Measurements from ENCODE around the gene MZF1. TPM values are rescaled to one million over a fixed set of nuclear protein-coding genes. Genes with fewer than 3 reads are reported as not detected.

MZF1 gene
- total RNA-seq, 1 donor from 2014 or later: 44.3 TPM

DNA sequence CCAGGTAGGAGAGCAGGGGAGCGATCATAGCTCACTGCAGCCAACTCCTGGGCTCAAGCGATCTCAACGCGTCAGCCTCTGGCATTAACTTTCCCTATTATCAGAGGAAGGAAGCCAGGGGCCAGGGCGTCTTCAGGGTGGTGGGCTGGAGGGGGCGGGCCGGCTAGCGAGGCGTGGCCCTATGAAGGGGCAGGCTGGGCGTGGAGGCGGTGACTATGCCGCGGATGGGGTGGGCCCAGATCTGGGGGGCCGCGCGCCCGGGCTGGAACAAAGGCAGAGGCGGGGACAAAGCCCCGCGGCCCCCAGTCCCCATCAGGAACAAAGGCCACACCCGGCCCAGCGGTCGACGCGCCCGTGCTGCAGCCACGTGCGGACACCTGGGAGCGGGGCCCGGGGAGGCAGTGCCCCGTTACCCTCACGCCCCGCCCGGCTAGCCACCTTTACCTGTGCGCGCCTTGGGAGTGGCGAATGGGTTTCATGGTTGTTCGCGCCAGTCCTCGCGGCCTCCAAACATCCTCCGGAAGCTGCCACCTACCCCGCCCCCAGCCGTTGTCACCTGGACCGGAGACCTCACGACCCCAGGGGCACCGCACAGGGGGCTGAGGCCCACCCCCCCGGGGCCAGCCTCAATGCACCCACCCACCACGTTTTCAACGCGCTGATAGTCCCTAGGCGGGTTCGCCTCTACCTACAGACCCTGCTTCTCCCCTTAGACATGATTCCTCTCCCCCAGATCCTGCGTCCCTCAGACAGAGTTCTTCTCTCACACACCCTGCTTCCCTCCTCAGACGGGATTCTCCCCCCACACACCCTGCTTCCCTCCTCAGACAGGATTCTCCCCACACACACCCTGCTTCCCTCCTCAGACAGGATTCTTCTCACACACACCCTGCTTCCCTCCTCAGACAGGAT, 34.6 kb downstream of the MZF1 start:
- ATAC-seq (peak; percentile 89), DNase-seq (no peak)
- H3K9me3 ChIP-seq: no peaks in the 10 kb centered on the region
- peaks cover 11% of the 10 kb centered on the region for H3K4me1 ChIP-seq
- H3K4me3 ChIP-seq: peak overlapping the region; percentile 37
- TF ChIP-seq, protein P1, sequence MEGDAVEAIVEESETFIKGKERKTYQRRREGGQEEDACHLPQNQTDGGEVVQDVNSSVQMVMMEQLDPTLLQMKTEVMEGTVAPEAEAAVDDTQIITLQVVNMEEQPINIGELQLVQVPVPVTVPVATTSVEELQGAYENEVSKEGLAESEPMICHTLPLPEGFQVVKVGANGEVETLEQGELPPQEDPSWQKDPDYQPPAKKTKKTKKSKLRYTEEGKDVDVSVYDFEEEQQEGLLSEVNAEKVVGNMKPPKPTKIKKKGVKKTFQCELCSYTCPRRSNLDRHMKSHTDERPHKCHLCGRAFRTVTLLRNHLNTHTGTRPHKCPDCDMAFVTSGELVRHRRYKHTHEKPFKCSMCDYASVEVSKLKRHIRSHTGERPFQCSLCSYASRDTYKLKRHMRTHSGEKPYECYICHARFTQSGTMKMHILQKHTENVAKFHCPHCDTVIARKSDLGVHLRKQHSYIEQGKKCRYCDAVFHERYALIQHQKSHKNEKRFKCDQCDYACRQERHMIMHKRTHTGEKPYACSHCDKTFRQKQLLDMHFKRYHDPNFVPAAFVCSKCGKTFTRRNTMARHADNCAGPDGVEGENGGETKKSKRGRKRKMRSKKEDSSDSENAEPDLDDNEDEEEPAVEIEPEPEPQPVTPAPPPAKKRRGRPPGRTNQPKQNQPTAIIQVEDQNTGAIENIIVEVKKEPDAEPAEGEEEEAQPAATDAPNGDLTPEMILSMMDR (IDR thresholded peaks at IDR 0.05): no peak
- H3K27ac ChIP-seq: peak overlapping the region; percentile 17
- no peaks in the 10 kb centered on the region for H3K36me3 ChIP-seq
- intact Hi-C loops (cut with DNase I): no loop called here
- peaks cover 14% of the 10 kb centered on the region for H3K27me3 ChIP-seq

DNA sequence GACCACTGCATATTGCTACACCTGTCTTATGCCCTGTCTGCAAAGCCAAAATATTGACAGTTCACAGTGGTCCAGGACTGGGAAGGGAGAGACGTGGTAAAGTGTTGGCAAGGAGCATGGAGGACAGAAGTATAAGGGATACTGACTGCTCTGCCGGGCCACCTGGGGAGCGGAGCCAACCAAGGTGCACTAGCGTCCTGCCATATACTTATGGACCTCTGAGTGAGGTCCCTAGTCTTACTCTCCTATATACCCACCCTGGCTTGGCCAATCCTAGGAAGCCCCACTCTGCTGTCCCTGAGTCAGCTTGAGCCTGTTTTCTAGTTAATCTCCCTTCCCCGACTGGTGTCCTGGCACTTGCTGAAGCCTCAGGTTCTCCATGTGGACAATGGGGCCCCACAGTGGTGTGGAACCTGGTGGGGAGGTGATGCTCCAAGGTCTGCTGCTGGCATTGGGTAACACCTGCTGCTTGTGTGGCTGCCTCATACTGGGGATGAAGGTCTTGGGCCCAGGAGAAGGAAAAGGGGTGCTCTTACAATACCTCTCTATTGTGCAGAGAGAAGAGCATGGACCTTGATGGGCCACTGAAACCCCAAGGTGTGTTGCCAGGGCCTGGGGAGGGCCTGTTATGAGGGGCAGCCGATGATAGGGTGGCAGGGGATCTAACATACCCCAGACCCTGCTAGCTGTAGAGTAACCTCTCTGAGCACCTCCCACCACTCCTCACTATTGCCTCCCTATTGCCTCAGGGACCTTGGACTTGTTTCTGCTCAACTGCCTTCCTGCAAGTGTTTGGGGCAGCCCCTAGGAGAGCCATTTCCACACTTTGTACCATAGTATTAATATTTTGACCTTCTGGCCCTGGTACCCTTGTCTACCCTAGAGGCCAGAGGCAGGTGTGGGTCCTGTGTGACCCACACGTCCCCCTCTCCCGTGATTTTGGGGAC, 36.0 kb downstream of the MZF1 start:
- H3K4me3 ChIP-seq: no peak overlapping the region
- intact Hi-C loops (cut with DNase I): no loop called here
- TF ChIP-seq, protein P1 (IDR thresholded peaks at IDR 0.05): no peak
- no peaks in the 10 kb centered on the region for H3K9me3 ChIP-seq
- peaks cover 11% of the 10 kb centered on the region for H3K4me1 ChIP-seq
- H3K36me3 ChIP-seq: no peaks in the 10 kb centered on the region
- ATAC-seq (peak; percentile 25), DNase-seq (no peak)
- H3K27ac ChIP-seq: no peak overlapping the region
- peaks cover 14% of the 10 kb centered on the region for H3K27me3 ChIP-seq

DNA sequence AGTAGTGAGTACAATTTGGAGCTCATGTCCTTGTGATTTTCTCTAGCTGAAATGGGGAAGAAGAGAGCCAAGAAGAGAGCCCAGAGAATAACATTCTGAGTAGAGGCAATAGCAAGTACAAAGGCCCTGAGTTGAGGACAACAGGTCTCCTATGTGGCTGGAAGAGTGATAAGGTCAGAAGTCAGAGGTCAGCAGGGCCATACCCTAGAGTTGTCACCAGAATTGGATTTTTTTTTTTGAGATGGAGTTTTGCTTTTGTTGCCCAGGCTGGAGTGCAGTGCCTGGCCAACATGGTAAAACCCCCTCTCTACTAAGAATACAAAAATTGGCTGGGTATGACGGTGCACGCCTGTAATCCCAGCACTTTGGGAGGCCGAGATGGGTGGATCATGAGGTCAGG, 37.3 kb downstream of the MZF1 start:
- Histone ChIP-seq H3K36me3 (no peaks in the 10 kb centered on the region), H3K9me3 (no peaks in the 10 kb centered on the region), H3K27ac (no peak overlapping the region), H3K4me3 (no peak overlapping the region), H3K4me1 (peaks cover 11% of the 10 kb centered on the region), H3K27me3 (peaks cover 14% of the 10 kb centered on the region)
- no peak for ATAC-seq
- TF ChIP-seq, protein P1 (IDR thresholded peaks at IDR 0.05): no peak
- no peak for DNase-seq
- intact Hi-C loops (cut with DNase I): no loop called here

- Histone ChIP-seq H3K36me3 (no peaks in the 10 kb centered on the region), H3K9me3 (no peaks in the 10 kb centered on the region), H3K27ac (no peak overlapping the region), H3K4me3 (no peak overlapping the region), H3K27me3 (no peaks in the 10 kb centered on the region), H3K4me1 (no peaks in the 10 kb centered on the region)
- TF ChIP-seq, protein P1 (IDR thresholded peaks at IDR 0.05): no peak
- DNase-seq: no peak
- ATAC-seq: no peak
- intact Hi-C loops (cut with DNase I): no loop called here
Measured at GRCh38 chr19:58531034-58531840, 41.9 kb downstream of the MZF1 start.

DNA sequence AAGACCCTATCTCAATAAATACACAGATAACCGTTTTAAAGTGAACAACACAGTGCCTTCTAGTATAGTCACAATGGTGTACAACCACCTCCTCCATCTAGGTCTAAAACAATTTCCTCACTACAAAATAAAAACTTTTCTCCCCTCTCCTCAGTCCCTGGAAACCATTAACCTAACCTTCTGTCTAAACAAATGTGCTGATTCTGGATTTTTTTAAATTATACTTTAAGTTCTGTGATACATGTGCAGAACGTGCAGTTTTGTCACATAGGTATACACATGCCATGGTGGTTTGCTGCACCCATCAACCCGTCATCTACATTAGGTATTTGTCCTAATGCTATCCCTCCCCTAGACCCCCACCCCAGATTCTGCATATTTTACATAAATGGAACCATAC, 43.7 kb downstream of the MZF1 start:
- no peaks in the 10 kb centered on the region for H3K4me1 ChIP-seq
- TF ChIP-seq, protein P1 (IDR thresholded peaks at IDR 0.05): no peak
- intact Hi-C loops (cut with DNase I): no loop called here
- H3K27ac ChIP-seq: no peak overlapping the region
- H3K4me3 ChIP-seq: no peak overlapping the region
- no peaks in the 10 kb centered on the region for H3K9me3 ChIP-seq
- ATAC-seq (no peak), DNase-seq (no peak)
- no peaks in the 10 kb centered on the region for H3K27me3 ChIP-seq
- no peaks in the 10 kb centered on the region for H3K36me3 ChIP-seq
